T1000 (cell line): ENCODE results near the gene KRTAP12-4.
"Not testable (repeated sequence)": the region's sequence is repeated elsewhere in the genome, so short reads cannot be mapped to it uniquely, and the experiment has no call there.

Experiments used
- DNase-seq: peaks from one replicate; lab custom pipeline; 2025; ENCODE audit warnings: mixed read lengths; lab: John Stamatoyannopoulos, UW

The KRTAP12-4 gene, protein sequence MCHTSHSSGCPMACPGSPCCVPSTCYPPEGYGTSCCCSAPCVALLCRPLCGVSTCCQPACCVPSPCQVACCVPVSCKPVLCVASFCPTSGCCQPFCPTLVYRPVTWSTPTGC

DNA sequence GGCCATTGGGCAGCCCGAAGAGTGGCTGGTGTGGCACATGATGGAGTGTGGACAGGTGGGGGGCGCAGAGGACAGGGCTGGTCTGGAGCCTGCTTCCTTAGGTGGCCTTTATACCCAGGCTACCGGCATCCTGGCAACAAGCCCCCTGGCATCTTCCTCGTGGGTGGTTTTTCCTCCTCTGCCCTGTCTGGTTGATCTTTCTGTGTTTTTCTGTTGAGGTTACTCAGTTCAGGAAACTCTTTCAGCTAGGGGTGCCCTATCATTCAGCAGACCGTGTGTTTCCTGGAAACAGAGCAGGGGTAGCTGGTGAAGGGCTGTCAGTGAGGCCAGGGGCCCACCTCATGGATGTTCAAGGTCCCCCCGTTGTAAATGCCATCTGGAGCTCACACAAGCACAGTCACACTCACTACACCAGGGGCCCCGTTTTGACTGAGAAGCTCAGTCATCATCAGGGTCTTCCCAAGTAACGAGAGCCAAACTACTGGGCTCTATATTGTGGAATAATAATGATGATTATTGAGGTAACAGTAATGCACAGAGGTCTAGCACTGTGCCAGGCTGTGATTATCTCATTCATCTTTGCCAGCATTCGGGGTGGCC is at the start of gene KRTAP12-4:
Gene KRTAP12-4, minus strand, starts transcription at position 84 of the 600 bp plus-strand sequence. Its CDS starts 45 bp downstream, at position 39.
- no peak for DNase-seq

GRCh38 chr21:44703731-44704635 is 49.5 kb upstream of the KRTAP12-4 start:
- no peak for DNase-seq

DNA sequence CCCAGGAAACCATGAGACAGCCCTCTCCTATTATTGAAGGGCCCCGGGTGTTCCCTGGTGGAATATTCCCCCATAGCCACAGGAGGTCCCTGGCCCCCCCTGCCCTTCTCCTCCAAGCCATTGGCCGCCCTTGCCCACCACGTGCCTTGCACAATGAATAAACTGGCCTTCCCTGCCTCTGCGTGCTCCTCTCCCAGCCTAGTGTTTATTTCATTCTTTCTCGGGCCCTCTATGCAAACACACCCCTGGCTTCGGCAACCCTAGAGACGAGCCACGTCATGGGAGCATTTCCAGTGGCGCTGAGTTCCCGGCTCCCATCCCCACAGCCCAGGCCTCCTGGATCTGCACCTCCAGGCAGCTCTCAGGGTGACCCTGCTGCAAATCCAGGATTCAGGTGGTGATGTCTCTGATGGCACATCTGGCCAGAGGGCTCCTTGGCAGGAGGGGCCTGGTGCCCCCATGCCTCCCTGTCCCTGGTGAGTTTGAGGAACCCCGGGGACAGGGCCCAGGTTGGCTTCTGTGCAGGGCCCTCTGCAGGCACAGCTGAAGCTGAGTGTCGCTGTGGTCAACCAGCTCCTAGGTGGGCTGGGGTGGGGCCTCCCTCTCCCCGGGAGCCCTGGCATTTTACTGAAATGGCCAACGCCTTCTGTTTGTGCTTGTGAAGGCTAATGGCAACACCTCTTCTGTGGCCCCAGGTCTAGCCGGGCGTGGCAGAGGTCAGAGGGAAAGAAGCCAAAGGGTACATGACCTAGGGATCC is 48.7 kb upstream of the KRTAP12-4 start:
- DNase-seq: no peak

- DNase-seq: no peak
Observed at GRCh38 chr21:44702111-44702972, 47.9 kb upstream of the KRTAP12-4 start.

DNA sequence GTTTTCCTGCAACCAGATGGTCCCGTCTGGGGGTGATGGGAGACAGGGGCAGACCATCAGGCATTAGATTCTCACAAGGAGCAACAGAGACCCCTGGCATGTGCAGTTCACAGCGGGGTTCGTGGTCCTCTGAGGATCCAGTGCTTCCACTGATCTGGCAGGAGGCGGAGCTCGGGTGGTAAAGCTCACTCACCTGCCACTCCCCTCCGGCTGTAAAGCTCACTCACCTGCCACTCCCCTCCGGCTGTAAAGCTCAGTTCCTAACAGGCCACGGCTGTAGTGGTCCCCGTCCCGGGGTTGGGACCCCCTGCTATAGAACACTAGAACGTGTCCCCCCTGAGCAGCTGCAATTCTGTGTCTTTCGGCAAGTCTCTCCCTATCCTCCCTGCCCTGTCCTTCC is 47.1 kb upstream of the KRTAP12-4 start:
- no peak for DNase-seq

- DNase-seq: no peak
Observed at GRCh38 chr21:44701023-44701400, 46.6 kb upstream of the KRTAP12-4 start.

DNA sequence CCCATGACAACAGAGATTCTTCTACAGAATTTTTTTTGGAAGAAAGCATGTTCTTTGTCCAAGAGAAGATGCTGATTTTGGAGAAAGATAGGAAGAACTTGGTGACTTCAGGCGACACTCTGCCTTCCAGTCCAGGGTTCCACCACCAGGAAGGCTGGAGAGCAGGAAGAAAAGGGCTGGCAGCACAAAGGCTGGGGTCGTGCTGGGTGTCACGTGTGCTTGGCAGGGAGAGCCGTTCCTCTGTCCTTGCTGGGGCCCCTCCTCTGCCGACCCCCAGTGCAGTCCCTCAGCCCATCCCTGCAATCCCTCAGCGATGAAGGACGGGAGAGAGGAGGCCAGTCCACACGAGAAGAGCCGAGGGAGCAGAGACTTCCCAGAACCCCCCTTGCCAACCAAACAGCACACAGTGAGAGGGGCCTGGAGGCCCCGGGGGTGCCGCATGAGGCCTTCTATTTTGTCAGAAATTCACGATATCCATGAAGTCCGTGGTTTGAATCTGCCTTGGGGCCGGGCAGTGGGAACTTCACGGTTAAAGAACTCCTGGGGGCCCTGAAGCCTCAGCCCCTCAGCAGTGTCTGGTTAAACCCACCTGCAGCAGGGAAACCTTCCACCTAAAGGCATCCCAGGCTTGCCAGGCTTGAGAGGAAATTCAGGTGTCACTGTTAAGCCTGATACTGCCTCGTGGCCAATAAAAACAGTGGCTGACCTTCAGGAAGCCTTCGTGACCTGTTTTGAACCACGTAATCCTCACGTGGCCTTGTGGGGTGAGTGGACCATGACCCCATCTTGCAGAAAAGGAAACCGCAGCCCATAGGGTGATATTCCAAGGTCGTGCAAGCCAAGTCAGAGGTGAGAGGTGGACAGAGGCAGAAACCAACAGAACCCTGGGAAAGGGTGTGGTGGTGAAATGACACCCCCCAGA is 45.9 kb upstream of the KRTAP12-4 start:
- no peak for DNase-seq

DNA sequence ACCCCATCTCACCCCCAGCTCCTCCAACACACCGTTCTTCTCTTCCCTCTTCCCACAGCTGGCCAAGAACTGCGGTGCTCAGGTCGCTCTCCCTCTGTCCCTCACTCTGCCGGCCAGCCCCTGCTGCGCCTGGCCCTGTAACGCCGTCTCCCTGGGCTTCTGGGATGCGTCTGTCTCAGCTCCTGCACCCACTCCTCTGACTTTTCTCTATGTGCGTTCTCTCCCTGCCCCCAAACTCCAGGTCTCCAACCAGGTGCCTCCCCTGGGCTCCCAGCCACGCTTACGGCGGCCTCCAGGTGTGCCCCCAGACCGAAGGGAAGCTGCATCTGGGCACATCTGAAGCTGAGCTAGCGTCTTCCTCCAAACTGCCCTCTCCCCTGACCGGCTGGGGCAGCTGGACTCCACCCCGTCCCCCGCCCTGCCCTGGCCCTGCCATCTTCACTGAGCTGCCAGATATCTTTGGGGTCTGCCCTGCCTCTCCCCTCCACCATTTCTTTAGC is 45.1 kb upstream of the KRTAP12-4 start:
- no peak for DNase-seq

DNA sequence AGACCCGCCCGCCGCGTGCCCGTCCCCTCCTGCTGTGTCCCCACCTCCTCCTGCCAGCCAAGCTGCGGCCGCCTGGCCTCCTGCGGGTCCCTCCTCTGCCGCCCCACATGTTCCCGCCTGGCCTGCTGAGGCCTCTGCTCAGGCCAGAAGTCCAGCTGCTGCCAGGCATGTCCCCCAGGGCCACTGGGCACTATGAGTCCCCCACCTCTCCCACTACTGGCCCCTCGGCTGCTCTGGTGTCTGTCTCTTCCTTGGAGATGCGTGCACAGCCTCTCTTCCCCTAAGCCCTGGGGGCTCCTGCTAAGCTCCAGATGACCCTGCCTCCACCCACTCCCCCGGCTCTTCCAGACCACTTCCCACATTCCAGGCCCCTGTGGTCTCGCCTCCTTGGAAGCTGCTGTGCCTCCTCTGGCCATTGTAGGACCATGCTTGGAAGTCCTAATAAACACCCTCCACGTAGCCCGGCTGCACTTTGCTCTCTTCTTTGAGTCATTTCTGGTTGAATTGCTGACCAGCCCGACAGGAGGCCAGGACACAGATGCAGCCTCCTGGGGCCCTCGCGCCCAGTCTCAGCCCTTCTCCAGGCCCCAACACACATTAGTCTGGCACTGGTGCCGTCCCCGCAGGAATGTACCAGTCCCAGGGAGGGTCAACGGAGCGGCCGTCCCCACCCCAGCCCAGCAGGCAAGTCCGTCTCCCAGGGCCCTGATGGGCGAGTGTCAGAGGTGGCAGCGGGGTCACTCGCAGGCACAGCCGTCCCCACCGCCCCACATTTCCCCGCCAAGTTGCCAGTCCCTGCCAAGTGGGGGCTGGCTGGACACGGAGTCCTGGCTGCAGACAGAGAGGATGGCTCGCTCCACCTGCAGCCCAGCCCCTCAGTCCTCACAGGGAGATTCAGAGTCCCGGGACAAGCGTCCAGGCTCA is 43.6 kb upstream of the KRTAP12-4 start:
- no peak for DNase-seq

DNA sequence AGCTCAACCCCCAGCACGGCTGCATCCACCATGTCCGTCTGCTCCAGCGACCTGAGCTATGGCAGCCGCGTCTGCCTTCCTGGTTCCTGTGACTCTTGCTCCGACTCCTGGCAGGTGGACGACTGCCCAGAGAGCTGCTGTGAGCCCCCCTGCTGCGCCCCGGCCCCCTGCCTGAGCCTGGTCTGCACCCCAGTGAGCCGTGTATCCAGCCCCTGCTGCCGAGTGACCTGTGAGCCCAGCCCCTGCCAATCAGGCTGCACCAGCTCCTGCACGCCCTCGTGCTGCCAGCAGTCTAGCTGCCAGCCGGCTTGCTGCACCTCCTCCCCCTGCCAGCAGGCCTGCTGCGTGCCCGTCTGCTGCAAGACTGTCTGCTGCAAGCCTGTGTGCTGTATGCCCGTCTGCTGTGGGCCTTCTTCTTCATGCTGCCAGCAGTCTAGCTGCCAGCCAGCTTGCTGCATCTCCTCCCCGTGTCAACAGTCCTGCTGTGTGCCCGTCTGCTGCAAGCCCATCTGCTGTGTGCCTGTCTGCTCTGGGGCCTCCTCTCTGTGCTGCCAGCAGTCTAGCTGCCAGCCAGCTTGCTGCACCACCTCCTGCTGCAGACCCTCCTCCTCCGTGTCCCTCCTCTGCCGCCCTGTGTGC is 42.8 kb upstream of the KRTAP12-4 start, which contains the start of gene KRTAP10-12:
Gene KRTAP10-12, plus strand, starts transcription at position 1 of the 639 bp plus-strand sequence. Its CDS starts 30 bp downstream, at position 31.
- DNase-seq: not testable (repeated sequence)

DNA sequence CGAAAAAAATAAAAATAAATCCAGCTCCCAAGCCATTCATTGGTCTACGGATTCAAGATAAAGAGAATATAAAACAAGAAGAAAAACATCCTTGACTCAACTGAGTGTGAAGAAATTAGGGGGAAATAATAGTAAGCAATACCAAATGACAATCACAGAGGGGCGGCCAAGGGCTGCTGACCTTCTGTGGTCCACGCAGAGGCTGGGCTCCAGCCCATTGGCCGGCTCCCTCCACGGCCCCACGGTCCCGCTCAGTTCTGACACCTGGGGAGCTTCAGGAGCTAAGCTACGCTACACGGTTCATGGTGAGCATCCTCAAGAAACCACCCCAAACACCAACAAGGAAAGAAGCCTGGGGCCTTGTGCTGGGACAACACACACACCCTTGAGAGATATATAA is 42.1 kb upstream of the KRTAP12-4 start:
- no peak for DNase-seq

GRCh38 chr21:44695641-44696040 is 41.2 kb upstream of the KRTAP12-4 start:
- no peak for DNase-seq

DNA sequence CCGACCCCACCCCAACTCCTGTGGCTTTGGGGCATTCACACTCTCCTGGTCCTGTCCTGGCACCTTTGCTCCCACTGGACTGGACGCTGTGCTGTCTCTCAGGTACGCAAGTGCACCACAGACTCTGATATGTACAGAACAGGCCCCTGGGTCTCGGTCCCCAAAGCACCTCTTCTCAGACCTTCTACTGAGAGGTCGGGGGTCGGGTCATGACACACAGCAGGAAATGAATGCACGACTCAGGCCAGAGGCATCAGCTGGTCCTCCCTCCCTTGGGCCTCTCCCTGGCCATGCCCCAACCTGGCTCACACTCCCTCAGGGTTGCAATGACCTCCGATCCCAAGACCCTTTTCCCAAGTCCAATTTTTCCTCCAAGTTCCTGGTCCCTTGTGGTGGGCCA is 40.7 kb upstream of the KRTAP12-4 start:
- DNase-seq: no peak

DNA sequence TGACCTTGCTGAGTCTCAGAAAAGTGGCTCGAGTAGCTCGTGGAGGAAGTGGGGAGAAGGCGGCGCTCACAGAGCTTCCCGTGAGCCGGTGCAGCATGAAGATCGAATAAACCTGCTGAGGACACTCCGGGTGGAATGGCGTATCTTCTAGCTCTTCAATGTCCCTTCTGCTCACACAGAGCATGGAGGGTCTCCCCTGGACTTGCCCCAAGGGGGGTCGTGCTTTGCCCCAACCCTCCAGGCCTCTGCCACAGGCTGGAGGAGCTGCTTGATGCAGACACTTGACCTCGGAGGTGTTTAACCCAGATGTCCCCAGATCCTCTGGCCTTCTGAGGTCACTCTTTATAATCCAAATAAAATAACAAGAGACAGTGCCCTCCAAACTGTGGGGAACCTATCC is 40.3 kb upstream of the KRTAP12-4 start:
- no peak for DNase-seq

- DNase-seq: no peak
Observed at GRCh38 chr21:44692798-44693512, 38.5 kb upstream of the KRTAP12-4 start.

GRCh38 chr21:44691686-44692085 is 37.2 kb upstream of the KRTAP12-4 start:
- DNase-seq: no peak

- not testable (repeated sequence) for DNase-seq
Observed at GRCh38 chr21:44689740-44690139, 35.3 kb upstream of the KRTAP12-4 start.

DNA sequence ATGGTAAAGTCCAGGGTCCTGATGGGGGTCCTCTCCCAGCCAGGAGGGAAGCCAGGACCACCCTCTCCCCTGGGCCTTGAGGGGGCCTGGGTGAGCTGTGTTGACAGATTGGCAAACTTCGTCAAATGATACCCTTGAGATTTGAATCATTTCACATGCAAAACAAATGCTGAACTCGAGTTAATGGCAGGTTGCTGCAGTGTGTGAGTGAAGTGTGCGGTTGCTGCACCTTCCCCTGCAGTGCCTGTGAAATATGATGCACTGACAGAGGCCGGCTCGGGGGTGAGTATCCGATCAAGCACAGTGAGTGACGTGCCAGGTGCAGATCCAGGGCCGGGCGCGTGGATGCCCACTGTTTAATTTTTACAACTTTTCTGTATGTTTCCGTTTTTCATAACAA is 33.2 kb upstream of the KRTAP12-4 start:
- DNase-seq: no peak
